GM12878 (cell line): ENCODE results near the gene MRPL36. TPM values are rescaled to one million over a fixed set of nuclear protein-coding genes. Genes with fewer than 3 reads are reported as not detected.
A peak's percentile ranks its signal among the peaks of the same experiment; 100 is the strongest.

Experiments
- ATAC-seq: fragments of 200-7000 bp; cut with Tn5 transposase; 3 replicates; pipeline ENCODE4 v1.9.1; 2020; ENCODE audit warnings: mild to moderate bottlenecking, moderate library complexity
- BruUV-seq: library from RNA; stranded (reverse); fragments of 400-500 nt; replicated peaks from 2 replicates; lab custom pipeline; 2021; lab: Mats Ljungman, UMichigan
- CTCF ChIA-PET: fragments of 300-600 bp; sonication (Branson Sonifier 250); formaldehyde crosslinking; extraction: SDS; loops from one replicate; lab custom pipeline; 2021; ENCODE audit warnings: inconsistent platforms; lab: Yijun Ruan, JAX
- POLR2A ChIA-PET: fragments of 350-600 bp; formaldehyde crosslinking; extraction: SDS; loops from one replicate; lab custom pipeline; 2021; ENCODE audit warnings: inconsistent platforms; lab: Charles Lee
- RAD21 ChIA-PET: fragments of 300-600 bp; sonication (Branson Sonifier 250); formaldehyde crosslinking; loops from one replicate; lab custom pipeline; 2023; ENCODE audit warnings: antibody characterized with exemption; ENCODE audit not compliant: unreplicated experiment; lab: Charles Lee
- SMC1A ChIA-PET: fragments of 300-600 bp; sonication (Branson Sonifier 250); formaldehyde crosslinking; loops from one replicate; lab custom pipeline; 2023; ENCODE audit not compliant: unreplicated experiment, uncharacterized antibody; lab: Charles Lee
- DNase-seq: peaks from one replicate; pipeline ENCODE4 v3.0.0-alpha.2; 2011; ENCODE audit warnings: low read depth, low spot score
- FAIRE-seq: peaks from 3 replicates; lab custom pipeline; 2011; peaks lifted over from hg19 to GRCh38; lab: Jason Lieb, UNC
- H2AFZ ChIP-seq: 2 replicates; pipeline ENCODE4 v1.6.0; 2011; ENCODE audit warnings: low read depth, low read length, control low read depth; ENCODE audit not compliant: control insufficient read depth
- H3K27ac ChIP-seq: 2 replicates; pipeline ENCODE4 v1.5.1; 2011; ENCODE audit warnings: control low read depth; ENCODE audit not compliant: control insufficient read depth, insufficient read depth
- H3K27me3 ChIP-seq, 2 experiments: replicated peaks in 1 of 2; 2 replicates each; pipeline versions ENCODE4 v1.6.0 to v1.6.1; 2011; ENCODE audit warnings: low read length in 1 of 2; ENCODE audit not compliant: control insufficient read depth in 2 of 2, insufficient read depth in 2 of 2
- H3K36me3 ChIP-seq, 2 experiments: 2 replicates each; pipeline ENCODE4 v1.5.1; 2011; ENCODE audit warnings: low read length in 1 of 2; ENCODE audit not compliant: control insufficient read depth in 2 of 2, insufficient read depth in 2 of 2
- H3K4me1 ChIP-seq: 2 replicates; pipeline ENCODE4 v1.6.1; 2011; ENCODE audit warnings: mild to moderate bottlenecking, low read length, moderate library complexity, mixed read lengths; ENCODE audit not compliant: control insufficient read depth, insufficient read depth
- H3K4me2 ChIP-seq: 2 replicates; pipeline ENCODE4 v1.6.0; 2011; ENCODE audit warnings: control low read depth; ENCODE audit not compliant: control insufficient read depth, insufficient read depth
- H3K4me3 ChIP-seq: fragments of 200-600 bp; sonication (generic); 2 replicates; pipeline ENCODE4 v1.5.1; 2016
- H3K79me2 ChIP-seq: 2 replicates; pipeline ENCODE4 v1.6.0; 2011; ENCODE audit warnings: low read length; ENCODE audit not compliant: control insufficient read depth, insufficient read depth
- H3K9ac ChIP-seq: 2 replicates; pipeline ENCODE4 v1.8.0; 2011; ENCODE audit warnings: low read length, control low read depth, mixed read lengths; ENCODE audit not compliant: control insufficient read depth, insufficient read depth
- H3K9me3 ChIP-seq: replicated peaks from 3 replicates; pipeline ENCODE4 v1.5.1; 2011; ENCODE audit warnings: mild to moderate bottlenecking, low read length; ENCODE audit not compliant: control insufficient read depth, insufficient read depth
- H4K20me1 ChIP-seq: 2 replicates; pipeline ENCODE4 v1.6.0; 2011; ENCODE audit not compliant: control insufficient read depth, insufficient read depth
- CBX5 ChIP-seq: sonication (generic); IDR thresholded peaks from 2 replicates; pipeline ENCODE4 v1.6.1; 2016; ENCODE audit warnings: low read depth, moderate library complexity, mild to moderate bottlenecking, inconsistent platforms
- CREM ChIP-seq: IDR thresholded peaks from 2 replicates; pipeline ENCODE4 v1.6.1; 2014; ENCODE audit warnings: antibody characterized with exemption, low read depth
- ETV6 ChIP-seq, 2 experiments: fragments of 450-650 bp in 1 of 2; IDR thresholded peaks in 1 of 2; conservative IDR thresholded peaks in 1 of 2; 2 replicates each; pipeline ENCODE4 v1.6.1; 2014; ENCODE audit warnings: antibody characterized with exemption in 1 of 2, borderline replicate concordance in 1 of 2, low read depth in 1 of 2, mild to moderate bottlenecking in 1 of 2, moderate library complexity in 1 of 2
- GATAD2B ChIP-seq: fragments of 450-650 bp; conservative IDR thresholded peaks from 2 replicates; pipeline ENCODE4 v1.6.1; 2017; ENCODE audit warnings: low read depth, mild to moderate bottlenecking, moderate library complexity
- HCFC1 ChIP-seq: fragments of 150-350 bp; IDR thresholded peaks from 2 replicates; pipeline ENCODE4 v1.6.1; 2014; ENCODE audit warnings: low read length
- PAX8 ChIP-seq: fragments of 450-650 bp; IDR thresholded peaks from 2 replicates; pipeline ENCODE4 v1.6.1; 2017; ENCODE audit warnings: mild to moderate bottlenecking, moderate library complexity
- RAD21 ChIP-seq: IDR thresholded peaks from 2 replicates; pipeline ENCODE4 v1.6.1; 2011; ENCODE audit warnings: mild to moderate bottlenecking, low read depth, low read length, moderate library complexity; ENCODE audit not compliant: insufficient read depth
- RFX5 ChIP-seq: IDR thresholded peaks from 2 replicates; pipeline ENCODE4 v1.6.1; 2011; ENCODE audit warnings: low read depth, low read length, improper control_type of control experiment
- SMARCA5 ChIP-seq: fragments of 450-650 bp; IDR thresholded peaks from 2 replicates; pipeline ENCODE4 v1.6.1; 2017; ENCODE audit warnings: mild to moderate bottlenecking
- STAT1 ChIP-seq: fragments of 450-650 bp; conservative IDR thresholded peaks from 2 replicates; pipeline ENCODE4 v1.6.1; 2014; ENCODE audit warnings: antibody characterized with exemption, mild to moderate bottlenecking
- WGBS: methylation state at CpG from one replicate; pipeline ENCODE4 v1.1.6; 2016; ENCODE audit warnings: low lambda C conversion rate; ENCODE audit not compliant: insufficient replicate concordance, insufficient coverage; ENCODE audit errors: missing lambda C conversion rate; 5-methylcytosine and 5-hydroxymethylcytosine counted together
- in situ Hi-C: fragments of 300-500 bp; cut with MboI; formaldehyde crosslinking; loops from 9 replicates; pipeline ENCODE4 v1.14.3; 2018; ENCODE audit warnings: mixed read lengths
- intact Hi-C: fragments of 100-400 bp; cut with micrococcal nuclease; formaldehyde crosslinking; loops from one replicate; pipeline ENCODE4 v1.14.2; 2022; ENCODE audit not compliant: unreplicated experiment
- polyA plus RNA-seq, 11 experiments: library from polyadenylated mRNA; depleted of rRNA in 4 of 11; unstranded in 6 of 11; stranded (reverse) in 5 of 11; fragments of >200 nt; fragmentation: Nextera tagmentation in 4 of 11; fragmentation: Illumina TruSeq in 1 of 11; extraction: Ambion mirVana in 4 of 11; extraction: Trizol in 1 of 11; gene quantifications; 1 replicate in 1 of 11; 2 replicates in 10 of 11; pipeline versions ENCODE4 v1.2.1 to v1.2.3, GENCODE V29; 2011 to 2016; ENCODE audit warnings: inconsistent platforms in 2 of 11, missing spikeins in 2 of 11, low read depth in 1 of 11
- total RNA-seq, 4 experiments: library from RNA; depleted of rRNA in 3 of 4; stranded (reverse); fragments of >200 nt in 3 of 4; fragmentation: Illumina TruSeq in 1 of 4; extraction: Trizol in 1 of 4; gene quantifications; 2 replicates each; pipeline versions ENCODE4 v1.2.1 to v1.2.3, GENCODE V29; 2013 to 2021
- TF ChIP-seq, protein P1 (sequence below): fragments of 450-650 bp; IDR thresholded peaks from 2 replicates; pipeline ENCODE4 v1.6.1; 2018; ENCODE audit warnings: borderline replicate concordance, mild to moderate bottlenecking; ENCODE audit not compliant: partially characterized antibody
- TF ChIP-seq, protein P2 (sequence below): IDR thresholded peaks from 2 replicates; pipeline ENCODE4 v1.6.1; 2012; ENCODE audit warnings: low read length, inconsistent platforms
- TF ChIP-seq, protein P3 (sequence below): IDR thresholded peaks from 2 replicates; pipeline ENCODE4 v1.6.1; 2012; ENCODE audit warnings: mild to moderate bottlenecking, low read depth, low read length

MRPL36 gene
- total and polyA plus RNA-seq, 10 of the 15 experiments (the other 5 are each of a cell fraction or from before 2014, with no cell fraction given): 89.2 to 559 (median 152) TPM

DNA sequence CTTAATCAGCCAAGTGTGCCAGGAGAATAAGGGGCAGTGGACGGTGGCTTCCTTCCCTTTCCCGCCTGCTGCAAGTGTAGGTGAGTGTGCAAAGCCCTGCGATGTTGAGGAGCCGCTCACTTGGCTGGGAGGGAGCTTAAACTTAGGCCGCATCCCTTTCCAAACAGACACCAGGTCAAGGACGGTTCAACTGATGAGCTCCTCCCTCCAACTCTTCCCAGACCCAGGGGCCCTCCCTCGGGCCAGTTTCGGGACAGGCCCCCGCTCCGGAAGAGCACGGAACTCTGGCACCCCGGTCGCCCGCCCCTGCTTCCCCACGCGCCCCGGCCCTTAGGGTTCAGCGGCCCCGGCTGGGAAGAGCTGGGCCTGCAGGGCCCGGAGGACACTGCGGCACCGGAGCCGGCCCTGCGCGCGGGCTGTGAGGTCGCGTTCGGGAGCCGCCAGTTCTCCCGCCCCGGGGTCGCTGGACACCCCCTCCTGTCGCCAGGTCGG is 481 bp downstream of the MRPL36 start:
- in situ Hi-C loops: loop anchor here (5.0 kb wide), 1 partner anchor 312 kb away; no protein-coding TSS in a partner anchor
- ChIA-PET RAD21 (interaction anchor here (1.1 to 2.0 kb wide), 5 partner anchors 17 to 61 kb away, joined by 4 to 10 read pairs (median 5); no protein-coding TSS in a partner anchor), POLR2A (interaction anchor here (0.8 to 1.3 kb wide), 2 partner anchors 16 to 28 kb away, joined by 3 to 6 read pairs; no protein-coding TSS in a partner anchor), CTCF (interaction anchor here (0.9 to 4.7 kb wide), 5 partner anchors 11 to 61 kb away, joined by 3 to 18 read pairs (median 4); no protein-coding TSS in a partner anchor), SMC1A (interaction anchor here (0.8 to 1.4 kb wide), 6 partner anchors 9 to 177 kb away, joined by 3 to 7 read pairs (median 4); no protein-coding TSS in a partner anchor)
- BruUV-seq: no TSS peak
- peak overlapping the region; percentile 69 for H2AFZ ChIP-seq
- intact Hi-C loops: loop anchor here (10.0 kb wide), 1 partner anchor 484 kb away; no protein-coding TSS in a partner anchor
- peaks cover 20 to 23% of the 10 kb centered on the region in 2 experiments for H3K36me3 ChIP-seq
- FAIRE-seq: no peak
- peak overlapping the region; percentile 92 for H3K4me3 ChIP-seq
- H4K20me1 ChIP-seq: no peaks in the 10 kb centered on the region; the same call in 1 of the 2 replicates
- no peaks in the 10 kb centered on the region for H3K27me3 ChIP-seq
- peaks cover 13% of the 10 kb centered on the region for H3K4me1 ChIP-seq
- WGBS: 0% methylated on average over 12 of the region's 35 CpGs
- peak overlapping the region; percentile 98 for H3K4me2 ChIP-seq
- H3K27ac ChIP-seq: peak overlapping the region; percentile 79
- H3K79me2 ChIP-seq: peaks cover 70% of the 10 kb centered on the region
- no peaks in the 10 kb centered on the region for H3K9me3 ChIP-seq
- H3K9ac ChIP-seq: peak overlapping the region; percentile 78
- no peak for DNase-seq
- peak; percentile 41 for ATAC-seq
- TF ChIP-seq HCFC1 (no peak), RFX5 (no peak), RAD21 (peak; percentile 20; the same call in 1 of the 2 replicates), STAT1 (no peak), SMARCA5 (peak; percentile 34; the same call in 1 of the 2 replicates), ETV6 (conservative IDR thresholded peaks at IDR 0.05 in 1 of 2, IDR thresholded peaks at IDR 0.05 in 1 of 2; ENCODE audit: borderline replicate concordance in 1 of 2, low read depth in 1 of 2) (no peak), PAX8 (no peak), GATAD2B (0 out of 2 replicates have a peak, but pooled peaks have one; percentile 30), CBX5 (no peak), CREM (no peak)
- TF ChIP-seq, protein P1, sequence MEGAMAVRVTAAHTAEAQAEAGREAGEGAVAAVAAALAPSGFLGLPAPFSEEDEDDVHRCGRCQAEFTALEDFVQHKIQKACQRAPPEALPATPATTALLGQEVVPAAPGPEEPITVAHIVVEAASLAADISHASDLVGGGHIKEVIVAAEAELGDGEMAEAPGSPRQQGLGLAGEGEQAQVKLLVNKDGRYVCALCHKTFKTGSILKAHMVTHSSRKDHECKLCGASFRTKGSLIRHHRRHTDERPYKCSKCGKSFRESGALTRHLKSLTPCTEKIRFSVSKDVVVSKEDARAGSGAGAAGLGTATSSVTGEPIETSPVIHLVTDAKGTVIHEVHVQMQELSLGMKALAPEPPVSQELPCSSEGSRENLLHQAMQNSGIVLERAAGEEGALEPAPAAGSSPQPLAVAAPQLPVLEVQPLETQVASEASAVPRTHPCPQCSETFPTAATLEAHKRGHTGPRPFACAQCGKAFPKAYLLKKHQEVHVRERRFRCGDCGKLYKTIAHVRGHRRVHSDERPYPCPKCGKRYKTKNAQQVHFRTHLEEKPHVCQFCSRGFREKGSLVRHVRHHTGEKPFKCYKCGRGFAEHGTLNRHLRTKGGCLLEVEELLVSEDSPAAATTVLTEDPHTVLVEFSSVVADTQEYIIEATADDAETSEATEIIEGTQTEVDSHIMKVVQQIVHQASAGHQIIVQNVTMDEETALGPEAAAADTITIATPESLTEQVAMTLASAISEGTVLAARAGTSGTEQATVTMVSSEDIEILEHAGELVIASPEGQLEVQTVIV: no peak
- TF ChIP-seq, protein P2, sequence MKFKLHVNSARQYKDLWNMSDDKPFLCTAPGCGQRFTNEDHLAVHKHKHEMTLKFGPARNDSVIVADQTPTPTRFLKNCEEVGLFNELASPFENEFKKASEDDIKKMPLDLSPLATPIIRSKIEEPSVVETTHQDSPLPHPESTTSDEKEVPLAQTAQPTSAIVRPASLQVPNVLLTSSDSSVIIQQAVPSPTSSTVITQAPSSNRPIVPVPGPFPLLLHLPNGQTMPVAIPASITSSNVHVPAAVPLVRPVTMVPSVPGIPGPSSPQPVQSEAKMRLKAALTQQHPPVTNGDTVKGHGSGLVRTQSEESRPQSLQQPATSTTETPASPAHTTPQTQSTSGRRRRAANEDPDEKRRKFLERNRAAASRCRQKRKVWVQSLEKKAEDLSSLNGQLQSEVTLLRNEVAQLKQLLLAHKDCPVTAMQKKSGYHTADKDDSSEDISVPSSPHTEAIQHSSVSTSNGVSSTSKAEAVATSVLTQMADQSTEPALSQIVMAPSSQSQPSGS: no peak
- TF ChIP-seq, protein P3, sequence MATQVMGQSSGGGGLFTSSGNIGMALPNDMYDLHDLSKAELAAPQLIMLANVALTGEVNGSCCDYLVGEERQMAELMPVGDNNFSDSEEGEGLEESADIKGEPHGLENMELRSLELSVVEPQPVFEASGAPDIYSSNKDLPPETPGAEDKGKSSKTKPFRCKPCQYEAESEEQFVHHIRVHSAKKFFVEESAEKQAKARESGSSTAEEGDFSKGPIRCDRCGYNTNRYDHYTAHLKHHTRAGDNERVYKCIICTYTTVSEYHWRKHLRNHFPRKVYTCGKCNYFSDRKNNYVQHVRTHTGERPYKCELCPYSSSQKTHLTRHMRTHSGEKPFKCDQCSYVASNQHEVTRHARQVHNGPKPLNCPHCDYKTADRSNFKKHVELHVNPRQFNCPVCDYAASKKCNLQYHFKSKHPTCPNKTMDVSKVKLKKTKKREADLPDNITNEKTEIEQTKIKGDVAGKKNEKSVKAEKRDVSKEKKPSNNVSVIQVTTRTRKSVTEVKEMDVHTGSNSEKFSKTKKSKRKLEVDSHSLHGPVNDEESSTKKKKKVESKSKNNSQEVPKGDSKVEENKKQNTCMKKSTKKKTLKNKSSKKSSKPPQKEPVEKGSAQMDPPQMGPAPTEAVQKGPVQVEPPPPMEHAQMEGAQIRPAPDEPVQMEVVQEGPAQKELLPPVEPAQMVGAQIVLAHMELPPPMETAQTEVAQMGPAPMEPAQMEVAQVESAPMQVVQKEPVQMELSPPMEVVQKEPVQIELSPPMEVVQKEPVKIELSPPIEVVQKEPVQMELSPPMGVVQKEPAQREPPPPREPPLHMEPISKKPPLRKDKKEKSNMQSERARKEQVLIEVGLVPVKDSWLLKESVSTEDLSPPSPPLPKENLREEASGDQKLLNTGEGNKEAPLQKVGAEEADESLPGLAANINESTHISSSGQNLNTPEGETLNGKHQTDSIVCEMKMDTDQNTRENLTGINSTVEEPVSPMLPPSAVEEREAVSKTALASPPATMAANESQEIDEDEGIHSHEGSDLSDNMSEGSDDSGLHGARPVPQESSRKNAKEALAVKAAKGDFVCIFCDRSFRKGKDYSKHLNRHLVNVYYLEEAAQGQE: no peak
